Vagina (tissue), 2 donors: ENCODE measurements around the gene TGFBR3L.

Experiments used
- CTCF ChIP-seq, 3 experiments: fragments of 450-650 bp in 2 of 3; fragments of 200-600 bp in 1 of 3; sonication (generic) in 1 of 3; IDR thresholded peaks; one replicate each; pipeline ENCODE4 v1.5.1; 2017 to 2019; ENCODE audit warnings: antibody characterized with exemption in 3 of 3, mild to moderate bottlenecking in 2 of 3, moderate library complexity in 2 of 3
- POLR2A ChIP-seq, 2 donors: fragments of 450-650 bp; IDR thresholded peaks; one replicate each; pipeline ENCODE4 v1.6.1; 2017; ENCODE audit warnings: antibody characterized with exemption in 2 of 2, mild to moderate bottlenecking in 2 of 2, moderate library complexity in 2 of 2
- POLR2AphosphoS5 ChIP-seq, 2 donors: sonication (generic); formaldehyde crosslinking; IDR thresholded peaks; one replicate each; pipeline ENCODE4 v1.9.0; 2017; ENCODE audit warnings: antibody characterized with exemption in 2 of 2, mild to moderate bottlenecking in 2 of 2, low read depth in 1 of 2; ENCODE audit not compliant: insufficient read depth in 1 of 2

- TF ChIP-seq CTCF (IDR thresholded peaks at IDR 0.05), result no peak
- TF ChIP-seq POLR2A (IDR thresholded peaks at IDR 0.05), result no peak
- TF ChIP-seq POLR2AphosphoS5 (IDR thresholded peaks at IDR 0.05; ENCODE audit: insufficient read depth in 1 of 2, low read depth in 1 of 2), result no peak
Observed at GRCh38 chr19:7913652-7914051, 978 bp upstream of the TGFBR3L start.
